GM11168 (cell line): ENCODE measurements around the gene SORBS1.

ENCODE experiments used
- in situ Hi-C: fragments of 300-500 bp; cut with MboI; formaldehyde crosslinking; loops from one replicate; pipeline ENCODE4 v1.12.0; 2022; ENCODE audit warnings: low sequenced_read_pairs; ENCODE audit not compliant: unreplicated experiment

The SORBS1 gene

DNA sequence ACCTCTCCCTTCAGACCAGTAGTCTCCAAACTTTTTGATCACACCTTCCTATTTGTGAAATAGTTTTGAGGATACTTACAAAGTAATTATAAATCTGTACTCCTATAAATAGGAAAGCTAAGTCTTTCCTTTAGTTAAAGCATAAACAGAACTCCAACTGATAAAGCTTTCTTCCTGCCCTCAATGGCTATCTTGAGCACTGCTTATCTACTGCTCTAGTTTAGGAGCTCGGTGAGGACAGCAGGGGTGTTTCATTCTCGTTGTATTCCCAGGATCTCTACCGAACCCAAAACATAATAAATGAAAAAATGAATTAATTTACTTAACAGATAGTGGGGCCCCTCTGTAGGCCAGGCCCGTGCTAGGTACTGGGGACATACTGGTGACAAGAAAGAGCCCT is 17.7 kb downstream of the SORBS1 start:
- in situ Hi-C loops: no loop called here

DNA sequence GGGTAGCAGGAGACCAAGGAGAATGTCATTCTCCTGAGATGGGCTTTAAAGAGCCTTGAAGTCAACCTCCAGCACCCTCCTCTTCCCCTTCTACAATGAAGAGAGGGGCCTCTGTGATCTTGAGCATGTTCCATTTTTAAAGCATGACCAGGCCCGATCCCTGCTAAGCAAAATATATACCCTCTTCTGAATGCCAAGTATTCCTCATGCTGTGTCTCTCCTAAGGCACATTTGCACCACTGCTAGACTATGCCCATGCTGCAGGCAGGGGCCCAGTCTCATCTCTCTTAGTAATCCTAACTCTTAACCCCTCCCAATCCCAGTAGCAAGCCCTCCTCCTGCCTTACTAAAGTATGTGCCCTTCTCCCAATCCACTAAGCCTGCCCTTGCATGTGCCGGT is 18.4 kb downstream of the SORBS1 start:
- in situ Hi-C loops: no loop called here

DNA sequence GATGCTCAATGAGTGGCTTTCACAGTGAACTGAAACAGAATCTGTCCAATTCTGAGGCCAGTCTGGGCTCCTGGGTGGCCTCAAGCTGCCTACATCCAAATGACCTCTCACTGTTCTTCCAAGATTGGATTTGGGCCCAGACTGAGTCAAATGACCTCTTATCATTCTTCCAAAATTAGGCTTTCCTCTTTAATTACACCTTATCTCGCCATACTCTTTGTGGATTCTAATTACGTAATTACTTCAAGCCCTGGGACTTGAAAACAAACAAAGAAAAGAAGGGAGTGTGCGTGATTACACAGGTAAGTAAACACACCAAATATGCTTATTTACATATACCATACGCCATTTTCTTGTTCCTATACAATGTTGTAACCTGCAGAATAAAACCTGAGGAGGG is 18.8 kb downstream of the SORBS1 start:
- in situ Hi-C loops: no loop called here

DNA sequence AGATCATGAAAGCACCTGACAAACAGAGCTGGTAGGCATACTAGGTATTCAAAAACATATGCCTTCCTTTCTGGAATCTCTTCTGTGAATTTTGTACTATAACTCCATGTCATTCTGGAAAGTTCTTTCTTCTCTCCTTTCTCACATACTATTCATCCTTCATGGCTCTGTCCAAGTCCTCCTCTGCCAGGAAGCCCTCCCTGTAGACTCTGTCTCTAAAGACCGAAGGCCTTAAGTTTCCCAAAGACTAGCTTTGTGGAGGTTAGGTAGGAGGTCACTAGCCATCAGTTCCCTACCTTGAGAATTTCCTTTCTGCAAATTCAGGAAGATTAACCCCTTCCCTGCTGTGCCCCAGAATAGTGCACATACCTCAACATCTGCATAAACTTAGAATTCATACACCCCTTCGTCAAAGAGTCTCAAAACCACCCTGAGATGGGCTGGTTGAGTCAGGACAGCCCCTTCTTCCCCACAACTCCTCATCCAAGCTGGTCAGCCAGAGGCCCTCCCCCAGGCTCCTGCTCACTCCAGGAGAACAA is 20.6 kb downstream of the SORBS1 start:
- in situ Hi-C loops: no loop called here

DNA sequence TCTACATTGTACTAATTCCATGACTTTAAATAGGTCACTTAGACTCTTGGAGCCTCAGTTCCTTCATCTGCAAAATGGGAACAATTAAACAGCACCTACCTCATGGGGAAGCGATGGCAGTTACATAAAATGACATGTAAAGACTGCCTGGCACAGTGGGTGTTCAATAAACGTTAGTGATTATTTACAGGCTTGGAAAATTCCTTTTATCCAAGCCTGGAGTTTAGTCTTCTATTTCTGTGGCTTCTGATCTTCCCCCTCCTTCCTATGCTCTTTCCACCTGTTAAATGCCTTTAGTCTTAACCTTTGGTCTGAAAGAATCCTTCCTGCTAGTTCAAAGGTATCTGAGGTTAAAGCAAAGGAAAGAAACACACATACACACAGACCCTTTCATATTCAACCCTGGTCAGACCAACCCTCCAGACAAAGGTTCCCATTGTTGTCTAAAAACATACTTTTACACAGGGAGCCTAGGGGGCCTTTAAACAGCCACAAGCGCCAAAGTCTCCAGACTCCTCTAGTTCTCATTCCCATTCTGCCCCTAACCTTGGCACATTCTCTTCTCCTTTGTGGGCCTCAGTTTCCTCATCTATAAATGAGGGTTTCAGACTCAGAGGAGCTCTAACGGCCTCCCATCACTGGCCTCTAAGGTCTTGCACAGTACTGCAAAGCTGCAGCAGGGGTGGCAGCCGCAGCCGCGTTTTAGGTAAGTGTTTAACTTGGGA is 21.4 kb downstream of the SORBS1 start:
- in situ Hi-C loops: no loop called here

DNA sequence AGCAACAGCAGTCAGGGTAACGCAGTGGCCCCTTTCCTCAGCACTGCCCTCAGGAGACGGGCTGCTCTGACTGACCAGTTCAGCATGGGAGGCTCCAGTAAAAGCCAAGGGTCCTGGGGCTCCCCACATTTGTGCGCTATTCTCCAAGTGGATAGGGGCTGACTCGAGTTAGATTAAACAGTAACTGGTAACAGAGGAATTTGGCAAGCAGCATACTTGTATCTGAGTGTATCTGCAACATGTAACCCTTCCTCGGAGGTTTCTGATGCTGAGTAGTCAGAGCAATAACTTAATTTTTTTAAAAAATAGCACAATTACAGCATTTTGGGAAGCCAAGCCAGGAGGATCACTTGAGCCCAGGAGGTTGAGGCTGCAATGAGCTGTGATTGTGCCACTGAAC is 22.8 kb downstream of the SORBS1 start:
- in situ Hi-C loops: no loop called here

DNA sequence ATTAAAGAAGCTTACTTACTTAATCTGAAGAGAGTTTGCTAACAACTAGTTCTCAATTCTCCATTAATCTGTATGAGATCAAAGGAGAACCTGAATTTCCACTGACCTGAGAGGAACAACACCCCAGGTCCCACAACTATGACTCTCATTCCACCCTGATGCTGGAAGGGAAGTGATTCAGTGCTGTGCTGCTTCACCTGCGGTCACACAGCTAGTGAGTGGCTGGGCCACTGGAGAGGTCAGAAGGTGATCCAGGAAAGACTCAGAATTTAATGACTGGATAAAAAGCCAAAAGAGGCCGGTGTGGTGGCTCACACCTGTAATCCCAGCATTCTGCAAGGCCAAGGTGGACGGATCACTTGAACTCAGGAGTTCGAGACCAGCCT is 23.6 kb downstream of the SORBS1 start:
- in situ Hi-C loops: no loop called here

DNA sequence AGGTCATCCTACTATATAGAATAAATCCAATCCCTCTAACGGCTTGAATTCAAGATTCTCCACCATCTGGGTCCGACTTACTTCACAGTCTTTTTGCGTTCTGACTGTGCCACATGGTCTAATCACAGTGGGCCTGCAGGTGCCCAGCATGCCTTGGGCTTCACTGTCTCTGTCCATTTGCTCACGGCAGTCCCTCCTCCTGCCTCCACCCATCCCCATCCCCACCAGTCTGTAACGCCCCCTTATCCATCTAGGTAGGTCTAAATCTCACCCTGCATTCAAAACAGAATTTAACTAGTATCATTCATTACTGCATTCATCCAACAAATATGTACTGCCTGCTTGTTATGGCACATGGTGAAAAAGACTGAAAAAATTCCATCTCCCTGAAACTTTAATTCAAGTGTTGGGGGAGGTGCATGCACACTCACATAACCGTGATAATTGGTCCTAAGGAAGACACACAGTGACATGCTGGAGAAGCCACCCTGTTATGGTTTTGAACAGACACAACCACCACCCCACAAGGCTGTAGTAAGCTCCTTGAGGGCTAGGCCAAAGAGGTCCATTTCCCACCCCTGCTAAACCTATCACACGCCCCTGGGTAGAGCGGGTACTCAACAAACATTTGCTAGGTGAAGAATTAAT is 24.2 kb downstream of the SORBS1 start:
- in situ Hi-C loops: no loop called here

DNA sequence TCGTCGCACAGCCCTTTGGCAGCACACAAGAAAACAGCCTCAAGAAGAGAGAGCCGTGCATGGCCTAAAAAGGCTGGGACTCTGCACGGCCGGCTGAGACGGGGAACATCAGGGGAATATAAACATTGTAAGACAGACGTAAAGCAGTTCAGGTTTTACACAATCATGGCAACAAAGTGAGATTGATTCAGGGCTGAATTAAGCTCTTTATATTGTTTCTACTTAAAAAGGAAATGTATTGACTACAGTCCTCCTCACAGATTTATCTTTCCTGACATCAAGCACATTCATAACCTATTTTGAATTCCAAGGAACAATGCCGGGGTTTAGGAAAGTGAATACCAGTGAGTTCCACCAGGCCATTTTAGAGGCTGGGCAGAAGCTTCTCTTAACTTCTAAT is 25.2 kb downstream of the SORBS1 start:
- in situ Hi-C loops: no loop called here

DNA sequence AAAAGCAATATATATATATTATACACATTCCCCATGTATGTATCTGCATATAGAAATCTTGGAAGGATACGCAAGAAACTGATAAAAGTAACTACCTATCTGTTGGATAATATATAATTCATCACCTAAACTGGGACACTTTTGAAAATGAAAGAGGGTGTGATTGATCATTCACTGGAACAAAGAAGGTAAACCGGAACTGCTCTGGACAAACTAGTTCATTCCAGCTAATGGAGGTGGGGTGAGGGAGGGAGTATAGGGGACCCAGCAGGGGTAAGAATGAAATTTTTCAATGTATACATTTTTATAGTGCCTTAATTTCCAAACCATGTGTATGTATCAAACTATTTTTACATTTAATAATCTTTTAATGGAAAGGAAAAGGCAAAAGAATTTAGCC is 25.6 kb downstream of the SORBS1 start:
- in situ Hi-C loops: no loop called here

DNA sequence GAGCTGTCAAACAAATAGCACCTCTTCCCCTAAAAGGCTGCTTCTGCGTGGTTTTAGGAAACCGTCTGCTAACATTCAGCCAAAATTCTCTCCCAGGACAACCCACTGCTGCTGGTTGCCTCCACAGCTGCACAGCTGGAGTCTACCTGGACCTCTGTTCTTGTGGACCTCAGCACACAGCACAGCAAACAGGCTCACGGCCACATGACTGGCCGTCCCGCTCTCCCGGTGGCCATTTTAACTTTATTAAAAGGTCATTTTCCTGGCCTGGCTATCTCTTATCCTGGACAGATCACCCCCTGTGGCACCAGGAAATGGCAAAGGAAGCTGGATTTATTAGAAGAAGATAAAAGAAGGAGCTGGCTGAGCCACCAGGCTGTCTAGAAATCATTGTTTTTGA is 27.6 kb downstream of the SORBS1 start:
- in situ Hi-C loops: no loop called here

DNA sequence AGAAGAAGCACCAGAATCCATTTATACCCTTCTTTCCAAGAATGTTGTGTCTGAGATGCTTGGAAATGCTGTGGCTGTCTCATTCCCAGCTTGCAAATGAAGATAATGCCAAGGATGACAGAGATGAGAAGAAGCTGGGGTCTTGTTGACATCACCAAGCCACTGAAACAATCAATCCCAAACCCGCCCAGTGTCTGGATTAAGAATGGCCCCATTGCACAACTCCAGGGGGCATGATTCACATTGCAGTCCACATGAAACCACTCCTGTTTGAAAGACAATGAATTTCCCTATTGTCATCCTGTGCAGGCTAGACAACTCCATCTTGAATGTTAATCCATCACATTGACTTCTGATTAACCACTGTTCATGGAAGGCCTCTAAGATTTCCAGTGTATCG is 28.6 kb downstream of the SORBS1 start:
- in situ Hi-C loops: no loop called here

DNA sequence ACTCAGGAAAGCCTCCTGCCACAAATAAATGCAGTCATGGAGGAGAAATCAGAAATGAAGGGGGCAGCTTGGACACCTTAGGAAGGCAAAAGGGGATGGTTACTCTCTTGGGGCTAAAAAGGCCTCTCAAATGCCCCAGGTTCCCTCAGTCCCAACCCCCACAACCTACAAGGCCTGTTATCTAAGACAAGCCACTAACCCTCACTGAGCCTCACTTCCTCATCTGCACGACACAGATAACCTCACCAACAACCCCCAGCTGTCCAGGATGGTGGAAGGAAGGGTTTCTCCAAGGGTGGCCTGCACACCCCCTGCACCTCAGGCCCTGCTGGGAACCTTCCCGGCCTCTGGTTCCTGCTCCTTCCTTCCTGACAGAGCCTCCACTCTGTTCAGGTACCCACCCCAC is 29.2 kb downstream of the SORBS1 start:
- in situ Hi-C loops: no loop called here

DNA sequence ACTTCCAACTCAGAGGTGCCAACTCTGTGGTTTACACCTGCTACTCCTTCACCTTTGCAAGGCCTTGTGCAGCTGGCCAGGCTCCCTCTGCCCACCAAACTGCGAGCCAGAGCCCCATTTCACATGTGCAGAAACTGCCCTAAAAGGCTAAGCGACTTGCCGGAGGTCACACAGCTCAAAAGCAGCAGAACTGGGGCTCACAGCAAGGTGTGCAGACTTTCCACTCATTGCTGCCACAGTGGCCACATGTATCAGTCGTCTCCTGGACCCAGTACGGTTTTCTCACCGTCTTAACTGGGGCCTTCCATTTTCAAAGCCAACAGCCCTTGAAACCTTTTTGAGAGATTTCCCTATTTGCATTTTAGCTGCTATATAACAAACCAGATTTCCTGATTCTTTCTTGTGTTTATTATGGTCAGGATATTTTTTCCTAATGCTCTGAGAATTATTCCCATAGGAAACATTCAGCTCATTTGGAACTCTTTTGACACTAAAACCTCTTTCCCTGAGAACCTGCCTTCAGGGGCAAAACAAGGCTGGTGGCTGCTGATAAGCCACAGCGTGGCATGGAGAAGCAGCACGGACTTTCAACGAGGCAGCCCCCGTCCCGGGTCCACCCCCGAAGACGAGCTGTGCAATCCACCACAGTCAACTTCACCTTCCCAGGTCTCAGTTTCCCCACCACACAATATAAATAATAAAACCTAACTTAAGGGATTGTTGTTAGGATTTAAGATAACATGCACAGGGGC is 29.9 kb downstream of the SORBS1 start:
- in situ Hi-C loops: no loop called here

DNA sequence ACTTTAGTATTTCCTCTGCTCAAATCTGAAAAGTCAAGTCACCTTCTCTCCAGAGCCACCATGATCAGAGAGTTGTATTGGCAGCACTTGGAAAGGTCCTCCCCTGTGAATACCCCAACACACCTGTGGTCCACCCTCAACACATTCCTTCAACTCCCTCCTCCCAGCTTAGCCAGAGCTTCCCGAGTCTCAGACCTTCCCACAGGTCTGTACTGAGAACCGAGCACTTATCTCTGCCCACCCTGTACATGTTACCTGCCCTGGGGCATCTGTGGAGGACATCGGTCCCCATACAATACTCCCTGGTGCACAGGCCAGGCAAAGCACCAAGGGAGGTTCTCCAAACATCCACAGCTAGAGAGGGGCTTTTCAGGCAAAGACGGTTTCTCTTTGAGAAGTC is 30.6 kb downstream of the SORBS1 start:
- in situ Hi-C loops: no loop called here

DNA sequence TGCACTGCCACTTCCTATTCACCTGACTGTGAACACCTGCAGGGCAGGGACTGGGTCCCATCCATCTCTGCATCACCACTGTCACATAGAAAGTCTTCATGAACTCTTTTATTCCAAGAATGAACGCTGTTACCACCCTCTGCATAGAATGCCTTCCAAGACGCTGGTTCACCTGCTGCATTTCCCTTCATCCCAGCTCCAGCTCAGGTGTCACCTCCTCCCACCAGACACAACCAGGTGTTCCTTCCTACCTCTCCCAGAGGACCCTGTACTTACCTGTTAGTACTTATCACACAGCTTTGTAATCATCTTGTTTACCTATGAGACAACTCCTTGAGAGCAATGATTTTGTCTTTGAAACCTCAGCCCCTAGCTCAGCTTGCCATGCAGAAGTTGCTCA is 31.1 kb downstream of the SORBS1 start:
- in situ Hi-C loops: no loop called here

DNA sequence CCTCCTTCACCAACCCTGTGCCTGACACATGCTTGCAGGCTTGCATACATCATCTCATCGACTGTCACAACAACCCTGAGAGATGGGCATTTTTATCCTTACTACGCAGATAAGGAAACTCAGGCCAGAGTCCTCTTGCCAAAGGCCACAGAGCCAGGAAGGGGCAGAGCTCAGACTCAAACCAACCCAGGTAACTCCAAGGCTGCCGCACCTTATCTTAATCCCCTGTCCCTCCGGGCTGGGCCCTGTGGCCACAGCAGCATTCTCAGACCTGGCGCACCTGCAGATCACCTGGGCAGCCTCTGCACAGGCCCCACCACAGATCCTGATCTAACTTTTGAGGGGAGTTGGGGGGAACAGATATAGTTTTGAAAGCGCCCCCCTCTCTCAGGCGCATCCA is 35.1 kb downstream of the SORBS1 start:
- in situ Hi-C loops: no loop called here

DNA sequence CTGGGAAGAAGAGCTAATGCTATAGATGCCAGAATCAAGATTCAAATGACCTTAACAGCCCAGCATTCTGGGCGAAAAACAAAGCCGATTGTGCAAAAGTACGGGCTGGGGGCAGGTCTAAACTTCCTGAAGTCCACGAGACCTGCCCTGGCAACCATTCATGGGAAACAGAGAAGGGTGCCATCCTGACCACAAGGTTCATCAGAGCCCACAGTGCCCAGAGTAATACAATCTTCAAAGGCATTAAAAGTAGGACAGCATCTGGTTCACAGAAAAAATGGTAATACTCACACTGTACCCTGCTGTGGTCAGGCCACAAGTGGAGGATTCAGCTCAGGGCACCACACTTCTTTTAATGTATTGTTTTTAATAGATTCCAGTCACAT is 36.1 kb downstream of the SORBS1 start:
- in situ Hi-C loops: no loop called here

DNA sequence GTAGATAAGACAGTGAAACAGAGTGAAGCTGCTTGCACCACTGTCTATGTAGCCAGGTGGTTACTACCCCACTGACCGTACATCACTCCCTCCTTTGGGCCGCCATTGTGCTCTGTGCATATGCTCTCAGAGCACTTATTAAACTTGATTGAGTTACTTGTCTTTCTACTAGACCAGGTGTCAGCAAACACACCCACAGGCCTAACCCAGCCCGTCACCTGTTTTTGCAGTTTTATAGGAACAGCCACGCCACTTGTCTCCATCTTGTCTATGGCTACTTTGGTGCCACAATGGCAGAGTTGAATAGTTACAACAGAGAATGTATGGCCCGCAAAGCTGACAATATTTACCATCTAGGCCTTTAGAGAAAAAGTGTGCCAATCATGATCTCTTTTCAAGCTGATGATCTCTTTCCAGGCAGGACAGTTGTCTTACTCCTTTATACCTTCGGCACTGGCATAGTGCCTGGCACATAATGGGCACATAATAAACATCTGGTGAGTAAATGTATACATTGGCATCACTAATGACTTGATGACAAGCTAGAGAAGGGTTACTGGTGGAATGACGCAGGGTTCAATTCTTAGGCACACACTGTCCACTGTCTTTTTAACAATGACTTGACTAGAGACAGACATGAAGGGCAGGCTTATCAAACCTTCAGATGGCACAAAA is 36.7 kb downstream of the SORBS1 start:
- in situ Hi-C loops: no loop called here

DNA sequence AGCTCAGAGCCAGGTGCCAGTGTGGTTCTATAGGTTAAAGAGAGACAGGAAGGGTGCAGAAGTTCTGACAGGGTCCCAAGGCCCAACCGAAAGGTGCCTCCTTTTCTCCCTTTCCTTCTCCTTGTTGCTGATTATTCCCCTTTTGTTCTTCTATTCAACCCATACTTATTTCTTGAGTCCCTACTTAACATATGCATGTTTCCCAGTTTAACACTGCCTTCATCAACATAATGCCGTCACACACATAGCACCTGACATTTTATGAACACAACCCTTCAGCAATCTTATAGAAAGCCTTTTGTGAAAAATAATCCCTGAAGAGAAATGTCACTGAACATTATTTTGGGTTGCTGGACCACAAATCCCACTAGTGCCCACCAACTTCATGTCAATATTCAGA is 39.1 kb downstream of the SORBS1 start:
- in situ Hi-C loops: no loop called here

DNA sequence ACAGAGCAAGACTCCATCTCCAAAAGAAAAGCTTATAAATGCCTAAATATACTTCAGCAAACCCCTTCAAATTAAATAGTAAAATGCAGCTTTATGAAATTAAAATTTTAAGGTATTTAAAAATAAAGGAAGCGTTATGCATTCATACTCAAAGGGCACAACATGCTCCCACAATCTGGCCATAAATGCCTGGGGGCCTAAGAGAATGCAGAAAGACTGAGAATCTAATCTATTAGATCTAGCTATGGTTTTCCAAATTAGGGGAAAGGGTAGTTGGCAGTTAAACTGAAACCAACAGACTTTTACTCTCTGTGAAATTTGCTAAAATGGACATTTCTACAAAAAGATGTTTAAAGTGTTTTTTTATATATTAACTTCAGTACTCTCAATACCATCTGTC is 40.6 kb downstream of the SORBS1 start:
- in situ Hi-C loops: no loop called here
